Left forelimb (tissue), 1 donor: ENCODE measurements around the gene LZTFL1.

Experiments used
- DNase-seq: peaks from one replicate; pipeline ENCODE4 v3.0.0-alpha.2; 2018; ENCODE audit warnings: low spot score

LZTFL1 gene

DNA sequence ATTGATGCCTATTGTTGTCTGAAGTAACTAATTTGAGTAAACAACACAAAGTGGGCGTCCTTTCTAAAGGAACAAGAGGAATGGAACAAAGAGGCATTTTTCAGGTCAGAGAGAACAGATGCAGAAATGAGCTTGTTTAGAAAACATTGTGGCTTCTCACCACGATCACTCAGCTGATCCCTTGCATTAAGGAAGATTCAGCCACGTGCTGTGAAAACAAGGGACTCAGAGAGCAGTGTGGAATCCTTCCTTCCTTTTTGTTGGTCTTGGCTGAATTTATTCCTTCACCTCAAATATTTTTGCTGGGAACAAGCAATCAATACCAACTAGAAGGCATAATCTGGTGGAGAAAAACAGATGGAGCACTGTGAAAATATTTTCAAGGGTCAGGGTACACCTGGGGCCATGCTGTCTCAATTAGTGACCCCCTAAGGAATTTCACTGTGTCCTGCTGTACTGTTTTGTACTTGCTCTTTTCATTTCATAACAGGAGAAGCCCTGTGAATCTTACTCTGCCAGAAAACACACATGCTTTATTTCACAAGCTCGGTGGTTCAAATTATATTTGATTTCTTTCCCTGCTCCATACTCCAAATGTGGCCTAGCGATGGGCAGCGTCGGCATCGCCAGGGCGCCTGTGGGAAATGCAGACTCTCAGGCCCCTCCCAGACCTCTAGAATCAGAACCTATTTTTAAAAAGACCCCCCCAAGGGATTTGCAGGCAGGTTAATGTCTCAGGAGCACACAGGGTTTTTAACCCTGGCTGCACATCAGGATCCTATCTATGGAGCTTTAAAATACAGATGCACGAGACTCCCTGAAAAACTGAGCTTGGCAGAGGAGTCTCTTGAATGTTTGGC, 34.0 kb downstream of the LZTFL1 start:
- peak; percentile 26 for DNase-seq

GRCh38 chr3:45807133-45807532, 34.8 kb downstream of the LZTFL1 start:
- DNase-seq: peak; percentile 25

DNA sequence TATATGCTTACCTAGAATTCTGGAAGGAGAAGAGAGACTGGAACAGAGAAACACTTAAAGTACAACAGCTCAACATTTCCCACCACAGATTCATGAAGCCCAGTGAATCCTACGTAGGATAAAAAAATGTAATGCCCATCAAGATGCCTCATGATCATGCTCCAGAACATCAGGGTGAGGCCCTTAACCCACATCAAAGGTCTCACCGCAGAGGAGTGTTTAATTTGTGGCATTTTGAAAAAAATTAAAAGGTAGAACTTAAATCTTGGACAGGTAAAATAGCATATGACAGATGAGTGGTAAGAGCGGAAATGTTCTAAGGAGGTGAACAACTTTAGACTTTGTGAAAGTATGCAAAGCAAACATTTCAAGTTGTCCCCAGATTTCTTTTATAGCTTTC, 35.8 kb downstream of the LZTFL1 start:
- no peak for DNase-seq

- peak; percentile 40 for DNase-seq
Measured at GRCh38 chr3:45803252-45803935, 38.5 kb downstream of the LZTFL1 start.

GRCh38 chr3:45802146-45802545, 39.8 kb downstream of the LZTFL1 start:
- DNase-seq: peak; percentile 55

- DNase-seq: peak; percentile 38
Measured at GRCh38 chr3:45800611-45801010, 41.3 kb downstream of the LZTFL1 start.

DNA sequence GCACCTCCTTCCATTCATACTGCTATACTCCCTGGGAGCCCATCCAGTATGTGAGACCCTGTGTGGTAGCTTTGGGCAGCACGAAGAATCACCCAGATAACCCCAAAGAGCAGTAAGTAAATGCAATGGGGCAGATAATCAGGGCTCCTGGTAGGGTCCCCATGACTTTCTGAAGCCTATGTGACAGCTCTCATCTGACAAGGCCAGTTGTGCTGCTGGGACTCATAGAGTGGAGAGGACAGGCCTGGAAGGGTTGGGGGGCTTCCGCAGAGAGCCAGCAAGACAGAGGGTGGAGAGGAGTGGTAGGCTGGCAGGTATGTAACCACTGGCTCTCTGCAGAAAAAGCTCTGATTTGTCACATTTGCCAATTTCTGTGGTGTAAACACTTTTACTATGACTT, 42.3 kb downstream of the LZTFL1 start:
- DNase-seq: no peak

GRCh38 chr3:45798034-45798433, 43.9 kb downstream of the LZTFL1 start:
- DNase-seq: no peak

GRCh38 chr3:45796902-45797637, 44.8 kb downstream of the LZTFL1 start:
- no peak for DNase-seq

GRCh38 chr3:45795882-45796765, 45.8 kb downstream of the LZTFL1 start, which contains the start of gene SLC6A20:
TSS of gene SLC6A20 (minus strand) at chr3:45796536. CDS start at chr3:45796419, 117 bp downstream.
- no peak for DNase-seq

GRCh38 chr3:45795509-45795881, 46.4 kb downstream of the LZTFL1 start:
- no peak for DNase-seq

DNA sequence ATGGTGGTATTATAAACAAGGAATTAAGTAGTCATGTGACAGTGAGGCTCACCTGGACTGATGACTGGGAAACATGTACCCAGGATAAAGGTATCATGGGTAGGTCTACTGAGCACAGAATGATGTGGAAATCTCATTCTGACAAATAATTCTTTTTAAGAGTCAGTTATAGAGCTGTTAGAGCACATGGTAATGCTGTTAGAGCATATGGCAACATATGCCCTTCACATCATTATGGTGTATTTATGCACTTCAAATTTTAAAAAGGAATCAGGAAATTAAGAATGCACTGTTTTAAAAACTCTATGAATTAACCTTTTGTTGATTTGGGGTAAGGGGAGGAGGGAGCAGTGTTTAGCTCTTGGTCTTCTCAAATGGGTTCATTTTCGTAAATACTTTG, 47.3 kb downstream of the LZTFL1 start:
- DNase-seq: no peak

DNA sequence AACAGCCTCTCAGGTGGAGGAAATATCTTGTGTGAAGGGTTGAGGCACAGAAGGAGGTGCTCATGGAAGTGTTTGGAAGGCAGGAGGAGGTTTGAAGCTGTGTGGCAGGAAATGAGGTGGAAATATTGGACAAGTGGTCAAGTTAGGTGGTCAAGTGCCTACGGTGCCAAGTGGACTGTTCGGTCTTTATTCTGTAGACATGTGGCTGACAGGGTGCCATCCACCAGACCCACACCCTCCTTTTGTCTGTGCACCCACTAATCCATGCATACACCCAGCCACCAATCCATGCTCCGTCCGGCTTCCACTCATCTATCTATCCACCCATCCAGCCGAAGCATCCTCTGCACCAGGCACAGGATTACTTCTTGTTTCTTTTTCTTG, 47.8 kb downstream of the LZTFL1 start:
- peak; percentile 47 for DNase-seq

DNA sequence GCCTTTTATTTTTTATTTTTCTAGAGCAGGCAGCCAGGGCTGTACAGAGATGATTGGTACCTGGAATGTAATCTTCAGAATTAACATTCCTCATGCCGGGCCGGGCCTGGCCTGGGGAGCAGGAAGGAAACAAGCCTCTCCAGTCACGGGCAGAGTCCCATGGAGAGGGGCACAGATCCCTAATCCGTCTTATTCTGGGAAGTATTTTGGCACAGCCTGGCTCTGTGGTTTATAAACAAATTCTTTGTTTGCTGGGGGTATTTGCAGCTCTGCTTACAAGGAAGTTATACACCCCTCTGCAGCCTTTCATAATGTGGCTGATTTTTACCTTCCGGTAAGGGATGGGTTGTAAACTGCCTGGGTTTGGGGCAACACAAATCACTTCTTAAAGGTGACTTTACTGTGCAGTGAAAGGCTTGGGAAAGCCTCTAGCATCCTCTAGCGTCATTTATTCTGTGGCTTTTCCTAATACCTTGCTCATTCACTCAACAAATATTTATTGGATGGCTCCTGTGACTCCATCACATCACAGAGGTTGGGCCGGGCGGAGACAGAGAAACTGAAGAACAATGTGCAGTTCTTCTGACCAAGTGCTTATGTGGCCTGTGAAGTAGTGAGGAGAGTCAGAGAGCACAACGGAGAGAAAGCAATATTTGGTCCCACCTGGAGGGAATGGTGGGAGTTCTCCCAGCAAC, 48.3 kb downstream of the LZTFL1 start:
- DNase-seq: peak; percentile 6

DNA sequence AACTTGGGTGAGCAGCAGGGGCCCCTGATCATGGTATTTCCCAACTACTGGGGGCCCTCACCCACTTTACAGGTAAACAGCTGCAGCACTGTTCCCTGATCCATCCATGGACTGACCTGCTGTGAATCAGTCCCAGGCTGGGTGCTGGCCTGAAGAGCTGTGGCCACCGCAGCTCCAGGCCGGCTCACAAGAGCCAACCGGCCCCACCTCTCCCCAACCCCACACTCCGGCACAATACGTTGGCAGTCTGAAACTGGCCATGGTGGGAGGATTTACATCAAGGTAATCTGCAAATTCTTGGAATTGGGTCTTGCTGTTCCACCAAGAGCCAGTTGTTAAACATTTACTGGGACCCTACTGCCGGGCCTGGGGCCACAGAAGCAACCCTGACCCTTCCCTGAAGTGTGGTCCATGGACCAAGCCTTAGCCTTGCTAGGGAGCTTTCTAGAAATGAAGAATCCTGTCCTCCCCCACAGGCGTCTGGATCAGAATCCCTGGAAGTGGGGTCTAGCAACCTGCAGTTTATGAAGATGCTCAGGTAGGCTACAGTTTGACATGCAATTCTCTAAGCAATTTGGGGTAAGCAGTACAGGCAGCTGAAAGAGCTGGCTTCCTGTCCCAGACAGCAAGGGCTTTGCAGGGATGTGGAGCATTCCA, 49.3 kb downstream of the LZTFL1 start:
- DNase-seq: peak; percentile 34

- DNase-seq: peak; percentile 46
Measured at GRCh38 chr3:45792036-45792435, 49.9 kb downstream of the LZTFL1 start.

DNA sequence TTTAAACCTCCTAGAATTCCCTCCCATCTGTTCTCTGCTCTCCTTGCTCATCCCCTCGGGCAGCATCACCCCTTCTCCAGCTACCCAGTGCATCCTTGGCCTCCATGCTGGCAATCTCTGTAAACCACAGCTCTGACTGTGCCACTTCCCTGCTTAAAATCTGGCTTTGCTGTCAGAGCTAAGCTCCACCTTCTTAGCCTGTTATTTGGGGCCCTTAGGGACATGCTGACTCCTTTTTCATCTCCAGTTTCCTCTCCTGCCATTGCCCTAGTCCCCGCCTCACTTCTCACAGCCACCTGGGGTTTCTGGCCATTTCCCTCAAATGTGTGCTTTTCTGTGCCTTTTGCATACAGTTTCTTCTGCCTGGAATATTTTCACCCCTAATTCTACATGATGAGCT, 51.3 kb downstream of the LZTFL1 start:
- DNase-seq: peak; percentile 53

DNA sequence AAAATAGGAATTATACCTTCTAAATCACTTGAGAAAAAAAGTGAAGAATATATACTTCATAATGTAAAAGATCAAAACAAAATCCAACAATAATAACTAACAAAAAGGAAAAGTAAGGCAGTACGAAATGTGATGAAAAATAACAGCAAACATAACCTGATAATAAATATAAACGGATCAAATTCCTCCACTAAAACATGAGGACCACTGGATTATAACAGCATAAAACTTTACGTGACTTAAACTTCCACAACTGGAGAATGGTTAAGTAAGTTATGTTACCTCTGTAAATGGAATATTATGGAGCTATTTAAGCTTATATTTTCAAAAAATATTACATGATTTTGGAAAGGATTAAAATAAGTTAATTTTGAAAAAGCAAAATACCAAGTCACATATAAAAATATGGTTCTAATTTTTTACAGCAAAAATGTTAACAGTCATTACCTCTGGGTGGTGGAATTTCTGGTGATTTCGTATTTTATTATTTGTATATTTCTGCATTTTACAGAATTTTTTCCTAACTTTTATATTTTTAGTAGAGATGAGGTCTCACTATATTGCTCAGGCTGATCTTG, 52.6 kb downstream of the LZTFL1 start:
- no peak for DNase-seq

- peak; percentile 34 for DNase-seq
Measured at GRCh38 chr3:45787551-45787950, 54.4 kb downstream of the LZTFL1 start.
